Neural cell (in vitro differentiated cells): ENCODE data around the gene C1orf198.

ENCODE experiments used
- EZH2 ChIP-seq: fragments of 200-600, 300-800 bp; shearing (Covaris generic), sonication (generic); IDR thresholded peaks from 2 replicates; pipeline ENCODE4 v1.6.1; 2014; ENCODE audit warnings: antibody characterized with exemption, low read length, borderline replicate concordance, mild to moderate bottlenecking; ENCODE audit not compliant: insufficient read depth, poor library complexity, severe bottlenecking
- MXI1 ChIP-seq: fragments of 450-650 bp; conservative IDR thresholded peaks from 2 replicates; pipeline ENCODE4 v1.6.1; 2014; ENCODE audit warnings: antibody characterized with exemption, mild to moderate bottlenecking; ENCODE audit not compliant: poor library complexity, severe bottlenecking
- POLR2AphosphoS5 ChIP-seq: IDR thresholded peaks from 2 replicates; pipeline ENCODE4 v1.6.1; 2012
- RAD21 ChIP-seq: fragments of 450-650 bp; conservative IDR thresholded peaks from 2 replicates; pipeline ENCODE4 v1.6.1; 2014; ENCODE audit warnings: antibody characterized with exemption, mild to moderate bottlenecking, moderate library complexity
- SMC3 ChIP-seq: fragments of 450-650 bp; conservative IDR thresholded peaks from 2 replicates; pipeline ENCODE4 v1.6.1; 2014; ENCODE audit warnings: antibody characterized with exemption, mild to moderate bottlenecking, moderate library complexity; ENCODE audit not compliant: poor library complexity
- TF ChIP-seq, protein P1 (sequence below): fragments of 450-650 bp; IDR thresholded peaks from 2 replicates; pipeline ENCODE4 v1.5.1; 2014; ENCODE audit warnings: antibody characterized with exemption, mild to moderate bottlenecking, moderate library complexity; ENCODE audit not compliant: poor library complexity, severe bottlenecking
- TF ChIP-seq, protein P2 (sequence below): IDR thresholded peaks from 2 replicates; pipeline ENCODE4 v1.6.1; 2012; ENCODE audit warnings: borderline replicate concordance

DNA sequence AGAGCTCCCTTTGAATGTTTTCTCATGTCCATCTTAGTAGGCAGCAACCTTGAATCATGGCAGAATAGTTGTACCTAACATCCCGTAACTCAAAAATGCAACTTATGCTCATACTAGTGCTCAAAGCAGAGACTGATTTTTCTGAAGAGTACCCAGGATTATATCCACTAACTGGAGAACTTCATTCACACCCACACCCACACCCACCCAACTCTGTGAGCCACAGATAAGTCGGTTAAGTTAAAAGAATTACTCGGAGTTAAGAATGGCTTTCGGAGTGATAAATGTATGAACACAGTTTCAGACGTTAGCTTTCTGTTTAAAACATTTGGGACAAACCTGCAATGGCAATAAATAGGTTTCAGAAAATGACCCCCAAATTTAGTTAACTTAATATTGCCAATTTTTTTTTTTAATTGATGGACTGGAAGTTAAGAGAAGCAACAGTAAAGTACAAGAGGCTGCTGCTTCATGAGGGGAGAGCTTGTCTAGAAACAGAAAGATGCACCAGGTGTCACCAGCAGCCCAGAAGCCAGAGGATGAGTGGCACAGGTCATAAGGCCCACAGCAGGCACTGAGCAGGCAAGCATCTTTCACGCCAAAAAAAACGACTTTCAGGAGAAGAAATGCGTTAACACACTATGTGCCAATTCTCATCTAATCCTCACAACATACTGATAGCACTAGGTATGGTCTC is 48.4 kb upstream of the C1orf198 start:
- TF ChIP-seq, protein P1, sequence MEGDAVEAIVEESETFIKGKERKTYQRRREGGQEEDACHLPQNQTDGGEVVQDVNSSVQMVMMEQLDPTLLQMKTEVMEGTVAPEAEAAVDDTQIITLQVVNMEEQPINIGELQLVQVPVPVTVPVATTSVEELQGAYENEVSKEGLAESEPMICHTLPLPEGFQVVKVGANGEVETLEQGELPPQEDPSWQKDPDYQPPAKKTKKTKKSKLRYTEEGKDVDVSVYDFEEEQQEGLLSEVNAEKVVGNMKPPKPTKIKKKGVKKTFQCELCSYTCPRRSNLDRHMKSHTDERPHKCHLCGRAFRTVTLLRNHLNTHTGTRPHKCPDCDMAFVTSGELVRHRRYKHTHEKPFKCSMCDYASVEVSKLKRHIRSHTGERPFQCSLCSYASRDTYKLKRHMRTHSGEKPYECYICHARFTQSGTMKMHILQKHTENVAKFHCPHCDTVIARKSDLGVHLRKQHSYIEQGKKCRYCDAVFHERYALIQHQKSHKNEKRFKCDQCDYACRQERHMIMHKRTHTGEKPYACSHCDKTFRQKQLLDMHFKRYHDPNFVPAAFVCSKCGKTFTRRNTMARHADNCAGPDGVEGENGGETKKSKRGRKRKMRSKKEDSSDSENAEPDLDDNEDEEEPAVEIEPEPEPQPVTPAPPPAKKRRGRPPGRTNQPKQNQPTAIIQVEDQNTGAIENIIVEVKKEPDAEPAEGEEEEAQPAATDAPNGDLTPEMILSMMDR: no peak
- TF ChIP-seq SMC3 (no peak), EZH2 (no peak), RAD21 (no peak), MXI1 (no peak), POLR2AphosphoS5 (no peak)
- TF ChIP-seq, protein P2, sequence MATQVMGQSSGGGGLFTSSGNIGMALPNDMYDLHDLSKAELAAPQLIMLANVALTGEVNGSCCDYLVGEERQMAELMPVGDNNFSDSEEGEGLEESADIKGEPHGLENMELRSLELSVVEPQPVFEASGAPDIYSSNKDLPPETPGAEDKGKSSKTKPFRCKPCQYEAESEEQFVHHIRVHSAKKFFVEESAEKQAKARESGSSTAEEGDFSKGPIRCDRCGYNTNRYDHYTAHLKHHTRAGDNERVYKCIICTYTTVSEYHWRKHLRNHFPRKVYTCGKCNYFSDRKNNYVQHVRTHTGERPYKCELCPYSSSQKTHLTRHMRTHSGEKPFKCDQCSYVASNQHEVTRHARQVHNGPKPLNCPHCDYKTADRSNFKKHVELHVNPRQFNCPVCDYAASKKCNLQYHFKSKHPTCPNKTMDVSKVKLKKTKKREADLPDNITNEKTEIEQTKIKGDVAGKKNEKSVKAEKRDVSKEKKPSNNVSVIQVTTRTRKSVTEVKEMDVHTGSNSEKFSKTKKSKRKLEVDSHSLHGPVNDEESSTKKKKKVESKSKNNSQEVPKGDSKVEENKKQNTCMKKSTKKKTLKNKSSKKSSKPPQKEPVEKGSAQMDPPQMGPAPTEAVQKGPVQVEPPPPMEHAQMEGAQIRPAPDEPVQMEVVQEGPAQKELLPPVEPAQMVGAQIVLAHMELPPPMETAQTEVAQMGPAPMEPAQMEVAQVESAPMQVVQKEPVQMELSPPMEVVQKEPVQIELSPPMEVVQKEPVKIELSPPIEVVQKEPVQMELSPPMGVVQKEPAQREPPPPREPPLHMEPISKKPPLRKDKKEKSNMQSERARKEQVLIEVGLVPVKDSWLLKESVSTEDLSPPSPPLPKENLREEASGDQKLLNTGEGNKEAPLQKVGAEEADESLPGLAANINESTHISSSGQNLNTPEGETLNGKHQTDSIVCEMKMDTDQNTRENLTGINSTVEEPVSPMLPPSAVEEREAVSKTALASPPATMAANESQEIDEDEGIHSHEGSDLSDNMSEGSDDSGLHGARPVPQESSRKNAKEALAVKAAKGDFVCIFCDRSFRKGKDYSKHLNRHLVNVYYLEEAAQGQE: no peak
